ENCODE measurements around the gene TUBGCP2. TPM values are rescaled to one million over a fixed set of nuclear protein-coding genes. Genes with fewer than 3 reads are reported as not detected.

The TUBGCP2 gene
- total and polyA plus RNA-seq, 2 of the 13 experiments (the other 11 are each of a cell fraction or from before 2014, with no cell fraction given) = 21.3 to 34.5 TPM

DNA sequence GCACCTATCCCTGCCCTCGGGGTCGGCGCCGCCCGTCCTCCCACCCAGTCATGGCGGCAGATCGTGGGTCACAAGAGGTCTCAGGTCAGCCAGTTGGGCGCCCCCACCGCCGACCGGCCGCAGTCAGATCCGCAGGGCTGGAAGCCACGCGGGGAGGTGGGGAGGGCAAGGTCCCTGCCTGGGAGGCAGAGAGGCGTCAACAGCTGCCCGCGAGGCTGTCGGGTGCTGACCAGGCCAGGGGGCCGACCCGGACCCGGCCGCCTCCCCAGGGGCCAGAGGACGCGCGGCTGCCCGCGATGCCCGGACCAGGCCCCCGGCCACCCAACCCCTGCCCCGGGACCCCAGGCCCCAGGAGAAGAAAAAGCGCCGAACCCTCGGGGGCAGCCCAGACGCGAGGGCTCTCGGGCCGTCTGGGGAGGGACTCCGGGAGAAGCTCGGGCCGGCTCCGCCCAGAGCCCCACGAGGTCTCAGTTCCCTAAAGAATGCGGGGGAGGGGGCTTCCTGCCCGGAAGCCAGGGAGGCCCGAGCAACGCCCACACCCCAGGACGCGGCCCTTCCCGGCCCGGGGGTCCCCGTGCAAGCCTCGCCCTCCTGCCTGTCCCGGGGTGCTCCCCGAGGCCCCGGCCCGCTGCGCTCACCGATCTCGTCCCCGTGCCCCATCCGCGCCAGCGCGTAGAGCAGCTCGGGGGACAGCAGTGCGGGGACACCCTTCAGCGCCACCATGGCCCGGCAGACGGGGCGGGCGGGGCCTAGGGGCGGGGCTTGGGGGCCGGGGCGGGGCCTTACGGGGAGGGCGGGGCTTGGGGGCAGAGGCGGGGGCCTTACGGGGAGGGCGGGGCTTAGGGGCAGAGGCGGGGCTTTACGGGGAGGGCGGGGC lies 48.9 kb upstream of the TUBGCP2 start, which contains the start of gene FUOM (continued):
- TF ChIP-seq, protein P1, sequence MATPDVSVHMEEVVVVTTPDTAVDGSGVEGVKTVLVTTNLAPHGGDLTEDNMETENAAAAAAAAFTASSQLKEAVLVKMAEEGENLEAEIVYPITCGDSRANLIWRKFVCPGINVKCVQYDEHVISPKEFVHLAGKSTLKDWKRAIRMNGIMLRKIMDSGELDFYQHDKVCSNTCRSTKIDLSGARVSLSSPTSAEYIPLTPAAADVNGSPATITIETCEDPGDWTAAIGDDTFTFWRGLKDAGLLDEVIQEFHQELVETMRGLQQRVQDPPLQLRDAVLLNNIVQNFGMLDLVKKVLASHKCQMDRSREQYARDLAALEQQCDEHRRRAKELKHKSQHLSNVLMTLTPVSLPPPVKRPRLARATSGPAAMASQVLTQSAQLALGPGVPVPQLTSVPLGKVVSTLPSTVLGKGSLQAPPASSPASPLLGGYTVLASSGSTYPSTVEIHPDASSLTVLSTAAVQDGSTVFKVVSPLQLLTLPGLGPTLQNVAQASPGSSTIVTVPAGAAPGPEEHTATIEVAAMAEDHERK (CRISPR knock-in tag; IDR thresholded peaks at IDR 0.05; ENCODE audit: low read depth) = no peak
- TF ChIP-seq PRMT3 (CRISPR knock-in tag; IDR thresholded peaks at IDR 0.05; ENCODE audit: borderline replicate concordance, low read depth) (no peak), ZNF674 (CRISPR knock-in tag; IDR thresholded peaks at IDR 0.05; ENCODE audit: low read depth) (0 out of 2 replicates have a peak, but pooled peaks have one; percentile 17), ZNF446 (CRISPR knock-in tag; IDR thresholded peaks at IDR 0.05) (peak; percentile 90), GATA4 (IDR thresholded peaks at IDR 0.05; ENCODE audit: borderline replicate concordance, low read depth) (peak; percentile 38; the same call in 1 of the 2 replicates), ZNF850 (CRISPR knock-in tag; conservative IDR thresholded peaks at IDR 0.05) (0 out of 2 replicates have a peak, but pooled peaks have one; percentile 3), ZNF207 (IDR thresholded peaks at IDR 0.05; ENCODE audit: borderline replicate concordance) (no peak), NFE2 (CRISPR knock-in tag; IDR thresholded peaks at IDR 0.05) (no peak), ZNF367 (CRISPR knock-in tag; IDR thresholded peaks at IDR 0.05; ENCODE audit: borderline replicate concordance) (no peak), ZNF644 (CRISPR knock-in tag; IDR thresholded peaks at IDR 0.05; ENCODE audit: low read depth) (no peak), ARNTL (CRISPR knock-in tag; IDR thresholded peaks at IDR 0.05) (no peak)
- TF ChIP-seq, protein P2, sequence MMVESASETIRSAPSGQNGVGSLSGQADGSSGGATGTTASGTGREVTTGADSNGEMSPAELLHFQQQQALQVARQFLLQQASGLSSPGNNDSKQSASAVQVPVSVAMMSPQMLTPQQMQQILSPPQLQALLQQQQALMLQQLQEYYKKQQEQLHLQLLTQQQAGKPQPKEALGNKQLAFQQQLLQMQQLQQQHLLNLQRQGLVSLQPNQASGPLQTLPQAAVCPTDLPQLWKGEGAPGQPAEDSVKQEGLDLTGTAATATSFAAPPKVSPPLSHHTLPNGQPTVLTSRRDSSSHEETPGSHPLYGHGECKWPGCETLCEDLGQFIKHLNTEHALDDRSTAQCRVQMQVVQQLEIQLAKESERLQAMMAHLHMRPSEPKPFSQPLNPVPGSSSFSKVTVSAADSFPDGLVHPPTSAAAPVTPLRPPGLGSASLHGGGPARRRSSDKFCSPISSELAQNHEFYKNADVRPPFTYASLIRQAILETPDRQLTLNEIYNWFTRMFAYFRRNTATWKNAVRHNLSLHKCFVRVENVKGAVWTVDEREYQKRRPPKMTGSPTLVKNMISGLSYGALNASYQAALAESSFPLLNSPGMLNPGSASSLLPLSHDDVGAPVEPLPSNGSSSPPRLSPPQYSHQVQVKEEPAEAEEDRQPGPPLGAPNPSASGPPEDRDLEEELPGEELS (CRISPR knock-in tag; IDR thresholded peaks at IDR 0.05) = no peak
- TF ChIP-seq, protein P3, sequence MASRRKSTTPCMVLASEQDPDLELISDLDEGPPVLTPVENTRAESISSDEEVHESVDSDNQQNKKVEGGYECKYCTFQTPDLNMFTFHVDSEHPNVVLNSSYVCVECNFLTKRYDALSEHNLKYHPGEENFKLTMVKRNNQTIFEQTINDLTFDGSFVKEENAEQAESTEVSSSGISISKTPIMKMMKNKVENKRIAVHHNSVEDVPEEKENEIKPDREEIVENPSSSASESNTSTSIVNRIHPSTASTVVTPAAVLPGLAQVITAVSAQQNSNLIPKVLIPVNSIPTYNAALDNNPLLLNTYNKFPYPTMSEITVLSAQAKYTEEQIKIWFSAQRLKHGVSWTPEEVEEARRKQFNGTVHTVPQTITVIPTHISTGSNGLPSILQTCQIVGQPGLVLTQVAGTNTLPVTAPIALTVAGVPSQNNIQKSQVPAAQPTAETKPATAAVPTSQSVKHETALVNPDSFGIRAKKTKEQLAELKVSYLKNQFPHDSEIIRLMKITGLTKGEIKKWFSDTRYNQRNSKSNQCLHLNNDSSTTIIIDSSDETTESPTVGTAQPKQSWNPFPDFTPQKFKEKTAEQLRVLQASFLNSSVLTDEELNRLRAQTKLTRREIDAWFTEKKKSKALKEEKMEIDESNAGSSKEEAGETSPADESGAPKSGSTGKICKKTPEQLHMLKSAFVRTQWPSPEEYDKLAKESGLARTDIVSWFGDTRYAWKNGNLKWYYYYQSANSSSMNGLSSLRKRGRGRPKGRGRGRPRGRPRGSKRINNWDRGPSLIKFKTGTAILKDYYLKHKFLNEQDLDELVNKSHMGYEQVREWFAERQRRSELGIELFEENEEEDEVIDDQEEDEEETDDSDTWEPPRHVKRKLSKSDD (CRISPR knock-in tag; IDR thresholded peaks at IDR 0.05; ENCODE audit: low read depth) = peak; percentile 17; the same call in 1 of the 2 replicates
- TF ChIP-seq, protein P4, sequence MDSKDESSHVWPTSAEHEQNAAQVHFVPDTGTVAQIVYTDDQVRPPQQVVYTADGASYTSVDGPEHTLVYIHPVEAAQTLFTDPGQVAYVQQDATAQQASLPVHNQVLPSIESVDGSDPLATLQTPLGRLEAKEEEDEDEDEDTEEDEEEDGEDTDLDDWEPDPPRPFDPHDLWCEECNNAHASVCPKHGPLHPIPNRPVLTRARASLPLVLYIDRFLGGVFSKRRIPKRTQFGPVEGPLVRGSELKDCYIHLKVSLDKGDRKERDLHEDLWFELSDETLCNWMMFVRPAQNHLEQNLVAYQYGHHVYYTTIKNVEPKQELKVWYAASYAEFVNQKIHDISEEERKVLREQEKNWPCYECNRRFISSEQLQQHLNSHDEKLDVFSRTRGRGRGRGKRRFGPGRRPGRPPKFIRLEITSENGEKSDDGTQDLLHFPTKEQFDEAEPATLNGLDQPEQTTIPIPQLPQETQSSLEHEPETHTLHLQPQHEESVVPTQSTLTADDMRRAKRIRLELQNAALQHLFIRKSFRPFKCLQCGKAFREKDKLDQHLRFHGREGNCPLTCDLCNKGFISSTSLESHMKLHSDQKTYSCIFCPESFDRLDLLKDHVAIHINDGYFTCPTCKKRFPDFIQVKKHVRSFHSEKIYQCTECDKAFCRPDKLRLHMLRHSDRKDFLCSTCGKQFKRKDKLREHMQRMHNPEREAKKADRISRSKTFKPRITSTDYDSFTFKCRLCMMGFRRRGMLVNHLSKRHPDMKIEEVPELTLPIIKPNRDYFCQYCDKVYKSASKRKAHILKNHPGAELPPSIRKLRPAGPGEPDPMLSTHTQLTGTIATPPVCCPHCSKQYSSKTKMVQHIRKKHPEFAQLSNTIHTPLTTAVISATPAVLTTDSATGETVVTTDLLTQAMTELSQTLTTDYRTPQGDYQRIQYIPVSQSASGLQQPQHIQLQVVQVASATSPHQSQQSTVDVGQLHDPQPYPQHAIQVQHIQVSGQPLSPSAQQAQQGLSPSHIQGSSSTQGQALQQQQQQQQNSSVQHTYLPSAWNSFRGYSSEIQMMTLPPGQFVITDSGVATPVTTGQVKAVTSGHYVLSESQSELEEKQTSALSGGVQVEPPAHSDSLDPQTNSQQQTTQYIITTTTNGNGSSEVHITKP (CRISPR knock-in tag; IDR thresholded peaks at IDR 0.05; ENCODE audit: low read depth) = no peak
